OCI-LY1 (cell line): ENCODE measurements around the gene XPO4.

Source experiments
- H2AFZ ChIP-seq: fragments of 200-600 bp; sonication (generic), shearing (Covaris generic); 2 replicates; pipeline ENCODE4 v1.6.0; 2014; ENCODE audit warnings: antibody characterized with exemption, mild to moderate bottlenecking, low read length
- H3F3A ChIP-seq: fragments of 200-600 bp; sonication (generic), shearing (Covaris generic); 2 replicates; pipeline ENCODE4 v1.6.0; 2014; ENCODE audit warnings: mild to moderate bottlenecking, antibody characterized with exemption, low read length, moderate library complexity; ENCODE audit not compliant: insufficient read depth
- H3K27ac ChIP-seq: fragments of 200-600 bp; sonication (generic); 2 replicates; pipeline ENCODE4 v1.5.1; 2014; ENCODE audit warnings: low read length, mixed run types, mild to moderate bottlenecking, low read depth; ENCODE audit not compliant: poor library complexity, severe bottlenecking
- H3K27me3 ChIP-seq: fragments of 200-600 bp; sonication (generic); 2 replicates; pipeline ENCODE4 v1.6.0; 2014; ENCODE audit warnings: antibody characterized with exemption, mild to moderate bottlenecking, low read length, moderate library complexity; ENCODE audit not compliant: insufficient read depth
- H3K36me3 ChIP-seq: fragments of 200-600 bp; sonication (generic); 2 replicates; pipeline ENCODE4 v1.6.1; 2014; ENCODE audit warnings: mild to moderate bottlenecking, antibody characterized with exemption, low read length, moderate library complexity, mixed read lengths; ENCODE audit not compliant: insufficient read depth
- H3K4me1 ChIP-seq: fragments of 200-600 bp; sonication (generic); 2 replicates; pipeline ENCODE4 v1.5.1; 2014; ENCODE audit warnings: mild to moderate bottlenecking, low read length, moderate library complexity; ENCODE audit not compliant: insufficient read depth, severe bottlenecking
- H3K4me2 ChIP-seq: fragments of 200-600 bp; sonication (generic), shearing (Covaris generic); 2 replicates; pipeline ENCODE4 v1.6.1; 2014; ENCODE audit warnings: low read length
- H3K4me3 ChIP-seq: fragments of 200-600 bp; sonication (generic); 2 replicates; pipeline ENCODE4 v1.5.1; 2014; ENCODE audit warnings: low read length, low read depth, mild to moderate bottlenecking, mixed read lengths; ENCODE audit not compliant: poor library complexity, severe bottlenecking
- H3K79me2 ChIP-seq: fragments of 200-600 bp; shearing (Covaris generic); 2 replicates; pipeline ENCODE4 v1.6.1; 2016; ENCODE audit warnings: mixed run types, low read length, mixed read lengths; ENCODE audit not compliant: insufficient read depth
- H3K9ac ChIP-seq: fragments of 200-600 bp; sonication (generic), shearing (Covaris generic); 2 replicates; pipeline ENCODE4 v1.6.1; 2014; ENCODE audit warnings: mild to moderate bottlenecking, low read length, mixed read lengths
- H3K9me2 ChIP-seq: fragments of 200-600 bp; sonication (generic), shearing (Covaris generic); 2 replicates; pipeline ENCODE4 v1.6.1; 2014; ENCODE audit warnings: low read depth, mild to moderate bottlenecking, low read length, mixed read lengths
- H3K9me3 ChIP-seq: fragments of 200-600 bp; shearing (Covaris generic); 2 replicates; pipeline ENCODE4 v1.6.1; 2014; ENCODE audit warnings: low read length, mixed read lengths
- H4K20me1 ChIP-seq: fragments of 200-600 bp; sonication (generic), shearing (Covaris generic); 2 replicates; pipeline ENCODE4 v1.6.0; 2016; ENCODE audit warnings: mild to moderate bottlenecking, low read length; ENCODE audit not compliant: insufficient read depth
- EZH2 ChIP-seq: fragments of 200-600 bp; sonication (generic), shearing (Covaris generic); IDR thresholded peaks from 2 replicates; pipeline ENCODE4 v1.8.0; 2017; ENCODE audit warnings: borderline replicate concordance, mixed run types, mild to moderate bottlenecking, antibody characterized with exemption, low read length, moderate library complexity, mixed read lengths
- TF ChIP-seq, protein P1 (sequence below): fragments of 200-600 bp; sonication (generic), shearing (Covaris generic); IDR thresholded peaks from 2 replicates; pipeline ENCODE4 v1.5.1; 2017; ENCODE audit warnings: mild to moderate bottlenecking, antibody characterized with exemption, low read length, moderate library complexity, mixed read lengths

XPO4 gene

DNA sequence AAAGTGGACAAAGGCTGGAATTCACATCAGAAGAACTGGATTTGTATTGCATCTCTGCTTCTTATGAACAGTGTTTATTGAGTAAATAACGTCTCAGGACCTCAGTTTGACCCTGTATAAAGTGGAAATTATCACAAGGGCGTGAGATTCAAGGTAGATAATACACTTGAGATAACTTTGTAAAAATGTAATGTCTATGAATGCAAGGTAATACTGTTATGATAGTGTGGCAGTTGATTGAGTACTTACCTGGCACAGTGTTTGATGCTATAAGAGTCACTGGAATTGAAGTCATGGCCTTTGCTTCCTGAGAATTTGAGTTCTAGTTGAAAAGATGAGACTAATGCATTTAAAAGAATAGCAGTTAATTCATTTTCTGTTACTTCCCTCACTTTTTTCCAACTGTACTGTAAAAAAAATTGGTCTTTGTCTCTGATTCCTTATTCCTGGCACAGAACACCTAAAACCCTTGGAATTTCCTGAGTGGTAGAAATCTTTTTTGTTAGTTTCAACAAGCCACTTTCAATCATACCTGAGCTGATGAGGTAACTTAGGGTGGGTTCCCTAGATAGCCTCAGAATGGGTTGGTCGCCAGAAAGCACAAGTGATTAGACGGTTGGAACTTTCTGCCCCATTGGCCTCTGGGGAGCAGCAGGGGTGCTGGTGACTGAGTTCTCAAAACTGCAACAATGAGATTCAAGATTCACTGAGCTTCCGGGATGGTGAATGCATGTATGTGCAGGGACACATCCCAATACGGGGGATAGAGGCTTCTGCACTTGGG lies 6.4 kb upstream of the XPO4 start:
- H3K9ac ChIP-seq: no peak overlapping the region
- no peaks in the 10 kb centered on the region for H3K9me2 ChIP-seq
- H3K79me2 ChIP-seq: no peaks in the 10 kb centered on the region
- H3F3A ChIP-seq: 0 out of 2 replicates have a peak, but pooled peaks cover 1% of the 10 kb centered on the region
- TF ChIP-seq EZH2: no peak
- TF ChIP-seq, protein P1, sequence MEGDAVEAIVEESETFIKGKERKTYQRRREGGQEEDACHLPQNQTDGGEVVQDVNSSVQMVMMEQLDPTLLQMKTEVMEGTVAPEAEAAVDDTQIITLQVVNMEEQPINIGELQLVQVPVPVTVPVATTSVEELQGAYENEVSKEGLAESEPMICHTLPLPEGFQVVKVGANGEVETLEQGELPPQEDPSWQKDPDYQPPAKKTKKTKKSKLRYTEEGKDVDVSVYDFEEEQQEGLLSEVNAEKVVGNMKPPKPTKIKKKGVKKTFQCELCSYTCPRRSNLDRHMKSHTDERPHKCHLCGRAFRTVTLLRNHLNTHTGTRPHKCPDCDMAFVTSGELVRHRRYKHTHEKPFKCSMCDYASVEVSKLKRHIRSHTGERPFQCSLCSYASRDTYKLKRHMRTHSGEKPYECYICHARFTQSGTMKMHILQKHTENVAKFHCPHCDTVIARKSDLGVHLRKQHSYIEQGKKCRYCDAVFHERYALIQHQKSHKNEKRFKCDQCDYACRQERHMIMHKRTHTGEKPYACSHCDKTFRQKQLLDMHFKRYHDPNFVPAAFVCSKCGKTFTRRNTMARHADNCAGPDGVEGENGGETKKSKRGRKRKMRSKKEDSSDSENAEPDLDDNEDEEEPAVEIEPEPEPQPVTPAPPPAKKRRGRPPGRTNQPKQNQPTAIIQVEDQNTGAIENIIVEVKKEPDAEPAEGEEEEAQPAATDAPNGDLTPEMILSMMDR: no peak
- H3K4me2 ChIP-seq: no peak overlapping the region
- H3K27ac ChIP-seq: no peak overlapping the region
- no peak overlapping the region for H2AFZ ChIP-seq
- H4K20me1 ChIP-seq: no peaks in the 10 kb centered on the region
- no peaks in the 10 kb centered on the region for H3K9me3 ChIP-seq
- H3K4me1 ChIP-seq: peaks cover under 1% of the 10 kb centered on the region
- no peak overlapping the region for H3K4me3 ChIP-seq
- no peaks in the 10 kb centered on the region; the same call in 1 of the 2 replicates for H3K27me3 ChIP-seq
- H3K36me3 ChIP-seq: no peaks in the 10 kb centered on the region

GRCh38 chr13:20904908-20905307 lies 2.4 kb upstream of the XPO4 start:
- H4K20me1 ChIP-seq: no peaks in the 10 kb centered on the region
- no peaks in the 10 kb centered on the region for H3K27me3 ChIP-seq
- no peaks in the 10 kb centered on the region for H3K9me2 ChIP-seq
- peaks cover 23% of the 10 kb centered on the region for H3K79me2 ChIP-seq
- H3K9me3 ChIP-seq: no peaks in the 10 kb centered on the region
- no peak overlapping the region for H3K4me2 ChIP-seq
- 0 out of 2 replicates have a peak, but pooled peaks cover 2% of the 10 kb centered on the region for H3F3A ChIP-seq
- H3K27ac ChIP-seq: no peak overlapping the region
- H3K9ac ChIP-seq: no peak overlapping the region
- H3K4me1 ChIP-seq: peaks cover 25% of the 10 kb centered on the region
- peaks cover 14% of the 10 kb centered on the region; the same call in 1 of the 2 replicates for H3K36me3 ChIP-seq
- no peak for TF ChIP-seq EZH2
- TF ChIP-seq, protein P1: no peak
- H3K4me3 ChIP-seq: no peak overlapping the region
- no peak overlapping the region for H2AFZ ChIP-seq

DNA sequence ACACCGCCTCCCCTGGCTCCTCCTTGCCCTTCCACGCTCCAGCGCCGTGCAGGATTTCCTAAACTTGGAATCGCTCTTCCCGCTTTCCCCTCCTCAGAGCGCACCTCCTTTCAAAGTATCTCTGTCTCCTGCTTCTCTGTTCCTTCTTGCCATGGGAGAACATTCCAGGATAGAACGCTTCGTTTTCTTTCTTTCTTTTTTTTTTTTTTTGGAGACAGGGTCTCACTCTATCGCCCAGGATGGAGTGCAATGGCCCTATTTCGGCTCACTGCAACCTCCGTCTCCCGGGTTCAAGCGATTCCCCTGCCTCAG lies 574 bp upstream of the XPO4 start:
- Histone ChIP-seq H2AFZ (peak overlapping the region; percentile 91), H3K36me3 (peaks cover 28% of the 10 kb centered on the region; the same call in 1 of the 2 replicates), H3K4me3 (peak overlapping the region; percentile 93), H3K9ac (peak overlapping the region; percentile 87), H3K4me1 (peaks cover 25% of the 10 kb centered on the region), H3F3A (0 out of 2 replicates have a peak, but pooled peaks cover 2% of the 10 kb centered on the region), H3K4me2 (peak overlapping the region; percentile 98), H3K79me2 (peaks cover 41% of the 10 kb centered on the region), H3K9me3 (no peaks in the 10 kb centered on the region), H3K27ac (no peak overlapping the region), H3K9me2 (no peaks in the 10 kb centered on the region), H4K20me1 (no peaks in the 10 kb centered on the region), H3K27me3 (no peaks in the 10 kb centered on the region)
- TF ChIP-seq EZH2: no peak
- TF ChIP-seq, protein P1: no peak
